HUES64 (cell line): ENCODE measurements around the gene ORC4.

Source experiments
- H3K27ac ChIP-seq: 2 replicates; pipeline ENCODE4 v1.7.0; 2013; ENCODE audit warnings: low read depth, low read length, inconsistent platforms
- H3K27me3 ChIP-seq: 2 replicates; pipeline ENCODE4 v1.6.1; 2013; ENCODE audit warnings: mild to moderate bottlenecking, low read length; ENCODE audit not compliant: insufficient read depth
- H3K36me3 ChIP-seq: 2 replicates; pipeline ENCODE4 v1.6.1; 2013; ENCODE audit warnings: mild to moderate bottlenecking, low read length; ENCODE audit not compliant: insufficient read depth
- H3K4me1 ChIP-seq: 2 replicates; pipeline ENCODE4 v1.6.1; 2013; ENCODE audit warnings: mild to moderate bottlenecking, low read length, moderate library complexity; ENCODE audit not compliant: insufficient read depth
- H3K4me3 ChIP-seq: 2 replicates; pipeline ENCODE4 v1.5.1; 2013; ENCODE audit warnings: mild to moderate bottlenecking, low read length, moderate library complexity
- H3K9ac ChIP-seq: 2 replicates; pipeline ENCODE4 v1.6.1; 2013; ENCODE audit warnings: mild to moderate bottlenecking, low read depth, low read length
- H3K9me3 ChIP-seq: 2 replicates; pipeline ENCODE4 v1.6.1; 2013; ENCODE audit warnings: low read depth, low read length; ENCODE audit not compliant: insufficient read depth
- WGBS: fragments of 150-250, 120-280 bp; methylation state at CpG from one replicate; pipeline ENCODE4 v1.1.7; 2013; ENCODE audit warnings: missing lambda C conversion rate; 5-methylcytosine and 5-hydroxymethylcytosine counted together

Gene ORC4

DNA sequence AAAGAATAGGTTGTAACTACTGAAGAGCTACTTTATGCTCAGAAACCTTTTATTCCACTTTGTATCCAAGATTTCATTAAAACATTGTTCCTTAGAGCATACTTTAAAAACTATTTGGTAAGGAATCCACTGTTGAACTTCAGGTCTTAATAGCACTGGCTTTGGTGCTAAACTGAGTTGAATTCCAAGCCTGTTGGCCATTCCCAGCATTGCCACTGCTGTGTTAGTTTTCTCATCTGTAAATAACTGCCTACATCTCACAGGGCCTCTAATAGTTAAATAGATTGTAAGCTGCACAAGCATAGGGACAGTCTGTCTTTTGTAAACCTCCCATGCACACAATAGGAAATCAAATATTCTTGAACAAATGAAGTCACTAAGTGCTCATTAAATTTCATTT lies 86.6 kb downstream of the ORC4 start:
- no peaks in the 10 kb centered on the region for H3K4me1 ChIP-seq

DNA sequence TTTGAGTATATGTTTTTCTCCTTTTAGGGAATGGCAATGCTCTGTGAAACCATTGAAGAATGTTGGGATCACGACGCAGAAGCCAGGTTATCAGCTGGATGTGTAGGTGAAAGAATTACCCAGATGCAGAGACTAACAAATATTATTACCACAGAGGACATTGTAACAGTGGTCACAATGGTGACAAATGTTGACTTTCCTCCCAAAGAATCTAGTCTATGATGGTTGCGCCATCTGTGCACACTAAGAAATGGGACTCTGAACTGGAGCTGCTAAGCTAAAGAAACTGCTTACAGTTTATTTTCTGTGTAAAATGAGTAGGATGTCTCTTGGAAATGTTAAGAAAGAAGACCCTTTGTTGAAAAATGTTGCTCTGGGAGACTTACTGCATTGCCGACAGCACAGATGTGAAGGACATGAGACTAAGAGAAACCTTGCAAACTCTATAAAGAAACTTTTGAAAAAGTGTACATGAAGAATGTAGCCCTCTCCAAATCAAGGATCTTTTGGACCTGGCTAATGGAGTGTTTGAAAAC lies 93.4 kb downstream of the ORC4 start:
- WGBS, result 86% methylated on average over 4 of the region's 4 CpGs
- H3K27me3 ChIP-seq, result no peaks in the 10 kb centered on the region
- H3K27ac ChIP-seq, result no peak overlapping the region
- H3K4me3 ChIP-seq, result no peak overlapping the region
- H3K9me3 ChIP-seq, result no peaks in the 10 kb centered on the region
- H3K36me3 ChIP-seq, result peaks cover 25% of the 10 kb centered on the region; the same call in 1 of the 2 replicates
- H3K4me1 ChIP-seq, result no peaks in the 10 kb centered on the region
- H3K9ac ChIP-seq, result no peak overlapping the region

More for the DNA sequence above, 86.6 kb downstream of the ORC4 start:
- Histone ChIP-seq H3K27me3 (no peaks in the 10 kb centered on the region), H3K9me3 (no peaks in the 10 kb centered on the region), H3K27ac (no peak overlapping the region), H3K36me3 (peaks cover 55% of the 10 kb centered on the region), H3K4me3 (no peak overlapping the region), H3K9ac (no peak overlapping the region)

DNA sequence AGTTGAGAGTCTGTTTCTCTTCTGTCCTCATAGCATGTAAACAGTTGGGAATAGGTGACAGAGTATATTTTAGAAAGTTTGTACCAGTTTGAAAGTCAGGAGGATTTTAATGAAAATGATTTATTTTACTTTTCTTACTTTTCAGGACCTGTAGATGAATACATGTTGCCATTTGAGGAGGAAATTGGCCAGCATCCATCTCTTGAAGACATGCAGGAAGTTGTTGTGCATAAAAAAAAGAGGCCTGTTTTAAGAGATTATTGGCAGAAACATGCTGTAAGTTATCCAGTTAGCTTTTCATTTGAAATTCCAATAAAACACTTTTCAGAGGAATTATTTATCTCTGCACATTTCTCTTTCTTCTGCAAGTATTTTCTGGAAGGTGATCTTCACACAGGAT lies 94.7 kb downstream of the ORC4 start:
- H3K9me3 ChIP-seq, result no peaks in the 10 kb centered on the region
- no peaks in the 10 kb centered on the region for H3K27me3 ChIP-seq
- peaks cover 31% of the 10 kb centered on the region for H3K36me3 ChIP-seq
- H3K9ac ChIP-seq, result no peak overlapping the region
- no peak overlapping the region for H3K27ac ChIP-seq
- no peak overlapping the region for H3K4me3 ChIP-seq
- no peaks in the 10 kb centered on the region for H3K4me1 ChIP-seq

DNA sequence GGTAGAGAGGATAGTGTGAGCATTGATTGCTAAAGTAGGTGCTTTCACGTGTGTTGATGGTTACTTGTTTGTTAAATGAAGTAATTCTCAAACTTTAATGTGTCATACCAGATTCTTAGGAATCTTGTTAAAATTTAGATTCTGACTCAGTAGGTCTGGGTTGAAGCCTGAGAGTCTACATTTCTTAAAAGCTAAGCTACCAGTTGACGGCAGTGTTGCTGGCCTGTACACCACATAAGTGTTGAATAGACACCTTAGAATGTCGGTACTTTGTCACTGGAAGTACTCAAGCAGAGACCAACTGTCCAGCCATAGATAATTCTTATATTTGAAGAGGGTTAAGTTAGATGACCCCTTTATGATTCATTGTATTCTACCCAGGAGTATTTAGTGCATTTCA lies 95.9 kb downstream of the ORC4 start:
- no peak overlapping the region for H3K27ac ChIP-seq
- WGBS, result 90% methylated on average over 3 of the region's 3 CpGs
- H3K9ac ChIP-seq, result no peak overlapping the region
- H3K4me1 ChIP-seq, result no peaks in the 10 kb centered on the region
- peaks cover 35% of the 10 kb centered on the region for H3K36me3 ChIP-seq
- no peaks in the 10 kb centered on the region for H3K9me3 ChIP-seq
- H3K27me3 ChIP-seq, result no peaks in the 10 kb centered on the region
- H3K4me3 ChIP-seq, result no peak overlapping the region

DNA sequence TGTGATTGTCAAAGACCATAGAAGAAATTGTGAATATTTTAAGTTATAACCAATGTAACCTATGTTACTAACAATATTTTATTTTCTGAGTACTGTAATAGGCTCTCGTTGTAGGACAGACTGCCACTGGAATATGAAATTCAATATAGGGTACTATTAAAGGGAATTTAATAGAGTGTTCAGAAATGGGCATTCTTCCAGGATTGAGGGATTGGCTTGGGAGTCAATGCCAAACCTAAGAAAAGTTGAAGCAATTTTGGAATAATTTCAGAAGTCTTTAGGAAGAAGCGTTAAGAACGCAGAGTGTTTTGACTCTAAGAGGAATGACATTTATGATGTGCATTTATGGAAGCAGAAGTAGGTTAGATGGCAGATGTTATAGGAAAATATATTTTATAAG lies 96.7 kb downstream of the ORC4 start:
- 91% methylated on average over 3 of the region's 3 CpGs for WGBS
- Histone ChIP-seq H3K27me3 (no peaks in the 10 kb centered on the region), H3K9ac (no peak overlapping the region), H3K27ac (no peak overlapping the region), H3K4me3 (no peak overlapping the region), H3K9me3 (no peaks in the 10 kb centered on the region), H3K36me3 (peaks cover 36% of the 10 kb centered on the region), H3K4me1 (no peaks in the 10 kb centered on the region)

DNA sequence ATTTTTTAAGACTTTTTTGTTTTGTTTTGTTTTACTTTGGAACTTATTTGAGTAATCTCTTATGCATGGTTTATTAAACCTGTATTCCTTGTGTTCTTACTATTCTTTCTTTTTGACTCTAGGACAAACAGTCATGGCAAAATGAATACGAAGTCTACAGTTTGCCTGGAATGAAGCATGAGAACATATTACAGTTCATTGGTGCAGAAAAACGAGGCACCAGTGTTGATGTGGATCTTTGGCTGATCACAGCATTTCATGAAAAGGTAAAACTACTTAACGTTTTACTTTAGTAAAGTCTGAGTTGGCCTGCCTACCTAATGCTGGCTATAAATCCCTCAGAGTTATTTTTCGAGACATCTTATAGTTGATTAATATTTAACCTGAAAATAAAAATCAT lies 103.4 kb downstream of the ORC4 start:
- no peaks in the 10 kb centered on the region for H3K9me3 ChIP-seq
- no peak overlapping the region for H3K27ac ChIP-seq
- peaks cover 33% of the 10 kb centered on the region for H3K36me3 ChIP-seq
- H3K4me3 ChIP-seq, result no peak overlapping the region
- H3K9ac ChIP-seq, result no peak overlapping the region
- WGBS, result 92% methylated on average over 3 of the region's 4 CpGs
- H3K27me3 ChIP-seq, result no peaks in the 10 kb centered on the region
- no peaks in the 10 kb centered on the region for H3K4me1 ChIP-seq

DNA sequence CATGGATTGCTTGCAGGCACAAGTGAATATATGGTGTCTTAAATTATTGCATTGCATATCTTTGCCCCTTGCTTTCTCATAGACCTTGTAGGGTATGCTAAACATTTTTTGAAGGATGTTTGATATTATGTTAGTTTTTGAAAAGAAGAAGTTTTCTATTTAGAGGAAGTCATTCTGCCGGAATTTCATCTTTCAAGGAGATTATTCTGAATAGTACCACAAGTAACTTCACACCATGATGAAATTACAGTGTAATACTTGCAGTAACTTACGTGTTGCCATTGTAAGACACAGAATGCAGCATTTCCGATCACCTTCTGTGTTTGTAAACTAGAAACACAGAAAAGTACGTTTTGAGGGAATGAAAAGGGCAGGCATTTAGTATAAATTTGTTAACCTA lies 103.8 kb downstream of the ORC4 start:
- Histone ChIP-seq H3K4me1 (no peaks in the 10 kb centered on the region), H3K4me3 (no peak overlapping the region), H3K9ac (no peak overlapping the region), H3K36me3 (peaks cover 32% of the 10 kb centered on the region), H3K27me3 (no peaks in the 10 kb centered on the region), H3K9me3 (no peaks in the 10 kb centered on the region), H3K27ac (no peak overlapping the region)
- 94% methylated on average over 3 of the region's 4 CpGs for WGBS

DNA sequence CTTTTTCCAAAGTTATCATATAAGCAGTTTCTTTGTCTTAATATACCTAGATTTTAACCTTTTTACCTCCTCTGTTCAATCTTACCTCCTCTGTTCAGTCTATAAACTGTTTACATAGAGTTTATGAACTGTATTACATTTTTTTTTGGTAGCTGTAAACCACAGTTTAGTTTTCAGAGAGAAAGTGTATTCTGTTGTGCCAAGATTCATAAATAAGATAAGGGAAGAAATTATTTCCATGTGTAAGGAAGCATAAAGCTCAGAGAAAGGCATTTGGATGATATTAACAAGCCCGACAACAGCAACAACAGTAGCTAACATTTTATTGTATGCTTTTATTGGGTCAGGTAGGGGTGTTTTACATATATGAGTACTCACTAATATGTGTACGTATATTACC lies 104.5 kb downstream of the ORC4 start:
- Histone ChIP-seq H3K27me3 (no peaks in the 10 kb centered on the region), H3K27ac (no peak overlapping the region), H3K4me1 (no peaks in the 10 kb centered on the region), H3K9me3 (no peaks in the 10 kb centered on the region), H3K4me3 (no peak overlapping the region), H3K9ac (no peak overlapping the region), H3K36me3 (peaks cover 27% of the 10 kb centered on the region)
- 100% methylated on average over 1 of the region's 2 CpGs for WGBS

DNA sequence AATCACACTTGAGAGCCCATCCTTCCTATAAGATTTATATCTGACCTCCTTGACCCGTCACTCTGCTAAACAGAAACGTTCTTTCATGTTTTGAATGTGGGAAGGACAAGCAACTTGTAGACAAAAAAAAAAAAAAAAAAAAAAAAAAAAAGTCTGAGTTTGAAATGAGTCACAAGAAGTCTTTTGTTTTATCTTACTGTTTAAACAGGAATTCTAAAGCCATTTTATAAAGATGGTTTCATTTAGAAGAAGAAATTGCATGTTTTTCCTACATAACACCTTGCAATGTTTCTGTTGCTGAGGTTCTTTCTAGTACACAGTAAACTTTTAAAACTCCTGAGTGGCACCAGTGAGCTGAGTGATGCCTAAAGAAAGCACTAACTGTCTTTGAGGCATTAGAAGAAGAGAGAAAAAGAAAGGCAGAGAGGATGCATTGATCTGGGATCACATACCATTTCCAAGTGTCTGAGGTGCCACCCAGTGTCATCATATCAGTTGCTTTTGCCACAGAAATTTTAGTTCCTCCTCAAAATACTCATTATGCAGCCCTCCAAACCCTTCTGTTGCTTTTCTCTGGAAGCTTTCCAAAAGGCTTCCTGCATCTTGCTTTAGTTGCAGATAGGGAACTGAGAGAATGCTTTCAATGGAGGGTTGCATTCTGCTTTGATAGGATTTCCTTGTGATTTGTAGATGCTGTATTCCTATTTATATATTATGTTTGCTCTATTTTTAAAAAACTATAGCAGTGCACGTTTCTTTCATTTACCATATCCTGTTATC lies 106.6 kb downstream of the ORC4 start:
- no peak overlapping the region for H3K4me3 ChIP-seq
- H3K27me3 ChIP-seq, result no peaks in the 10 kb centered on the region
- H3K9me3 ChIP-seq, result no peaks in the 10 kb centered on the region
- no peak overlapping the region for H3K27ac ChIP-seq
- no peak overlapping the region for H3K9ac ChIP-seq
- H3K4me1 ChIP-seq, result no peaks in the 10 kb centered on the region
- 92% methylated on average over 2 of the region's 3 CpGs for WGBS
- peaks cover 23% of the 10 kb centered on the region for H3K36me3 ChIP-seq

DNA sequence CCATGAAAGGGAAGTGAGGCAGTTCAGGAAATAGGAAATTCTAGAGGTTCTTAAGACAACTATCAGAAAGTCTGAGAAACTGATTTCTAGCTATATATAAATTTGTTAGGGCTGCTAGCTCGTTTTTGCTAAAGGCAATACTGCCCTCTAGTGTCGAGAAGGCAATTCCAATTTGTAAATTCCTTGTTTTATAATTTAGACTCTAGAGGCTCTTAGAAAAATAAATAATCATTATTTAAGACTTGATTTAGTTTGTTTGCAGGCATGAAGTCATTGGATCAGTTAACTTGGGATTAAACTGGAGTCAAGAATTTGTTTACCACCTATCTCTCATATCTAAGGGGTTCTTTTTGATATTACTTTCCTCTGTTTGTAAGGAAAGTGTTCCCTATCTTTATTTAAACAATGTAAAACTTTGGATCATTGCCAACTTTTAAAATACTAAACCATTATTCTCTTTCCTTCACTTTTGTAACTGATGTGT lies 109.5 kb downstream of the ORC4 start:
- H3K27ac ChIP-seq, result no peak overlapping the region
- WGBS, result no CpG with 5 or more reads among the region's 2 CpGs
- no peak overlapping the region for H3K4me3 ChIP-seq

DNA sequence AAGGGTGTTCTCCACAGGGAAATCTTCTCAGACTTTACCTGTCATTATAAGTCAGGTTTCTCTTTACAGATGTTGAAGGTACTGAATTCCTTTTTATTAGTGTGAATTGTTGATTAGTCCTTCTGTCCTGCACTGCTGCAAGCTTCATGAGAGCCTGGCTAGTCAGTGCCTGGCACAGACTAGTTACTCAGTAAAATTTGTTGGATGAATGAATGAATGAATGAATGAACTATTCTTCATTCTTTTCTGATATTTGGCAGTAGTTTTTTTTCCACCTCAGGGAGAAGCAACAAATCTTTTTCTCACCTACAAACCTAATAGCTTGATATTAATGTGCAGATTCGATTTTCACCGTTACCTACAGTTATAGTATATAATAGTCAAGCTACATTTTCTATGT lies 111.4 kb downstream of the ORC4 start:
- Histone ChIP-seq H3K36me3 (peaks cover 2% of the 10 kb centered on the region; the same call in 1 of the 2 replicates), H3K27me3 (no peaks in the 10 kb centered on the region), H3K27ac (no peak overlapping the region), H3K9ac (no peak overlapping the region), H3K4me1 (no peaks in the 10 kb centered on the region), H3K4me3 (no peak overlapping the region), H3K9me3 (no peaks in the 10 kb centered on the region)
- no CpG with 5 or more reads among the region's 2 CpGs for WGBS

More for the DNA sequence above, 109.5 kb downstream of the ORC4 start:
- peaks cover 6% of the 10 kb centered on the region; the same call in 1 of the 2 replicates for H3K36me3 ChIP-seq
- H3K27me3 ChIP-seq, result no peaks in the 10 kb centered on the region
- H3K4me1 ChIP-seq, result no peaks in the 10 kb centered on the region
- H3K9ac ChIP-seq, result no peak overlapping the region
- no peaks in the 10 kb centered on the region for H3K9me3 ChIP-seq
